Astrocyte (in vitro differentiated cells and primary cell): ENCODE data around the gene NCOA5. TPM values are rescaled to one million over a fixed set of nuclear protein-coding genes. Genes with fewer than 3 reads are reported as not detected.

ENCODE experiments used
- DNase-seq: peaks from one replicate; pipeline ENCODE4 v3.0.0-alpha.2; 2010; ENCODE audit warnings: low read depth
- FAIRE-seq: peaks from 2 replicates; lab custom pipeline; 2011; peaks lifted over from hg19 to GRCh38; lab: Jason Lieb, UNC
- H2AFZ ChIP-seq: 2 replicates; pipeline ENCODE4 v1.6.0; 2012; ENCODE audit warnings: low read depth, low read length, inconsistent platforms
- H3K27ac ChIP-seq: 2 replicates; pipeline ENCODE4 v1.5.1; 2011; ENCODE audit warnings: low read depth, low read length, inconsistent platforms
- H3K27me3 ChIP-seq: 2 replicates; pipeline ENCODE4 v1.6.0; 2011; ENCODE audit warnings: low read length, inconsistent platforms; ENCODE audit not compliant: insufficient read depth
- H3K36me3 ChIP-seq: 2 replicates; pipeline ENCODE4 v1.5.1; 2011; ENCODE audit warnings: low read length, inconsistent platforms; ENCODE audit not compliant: insufficient read depth
- H3K4me1 ChIP-seq: 2 replicates; pipeline ENCODE4 v1.5.1; 2011; ENCODE audit warnings: low read length, inconsistent platforms; ENCODE audit not compliant: insufficient read depth
- H3K4me2 ChIP-seq: 2 replicates; pipeline ENCODE4 v1.6.0; 2012; ENCODE audit warnings: low read length, inconsistent platforms
- H3K4me3 ChIP-seq: 2 replicates; pipeline ENCODE4 v1.5.1; 2011; ENCODE audit warnings: low read depth, mild to moderate bottlenecking, low read length, inconsistent platforms; ENCODE audit not compliant: insufficient read depth
- H3K79me2 ChIP-seq: 2 replicates; pipeline ENCODE4 v1.6.0; 2012; ENCODE audit warnings: mild to moderate bottlenecking, low read length, inconsistent platforms; ENCODE audit not compliant: insufficient read depth
- H3K9ac ChIP-seq: 2 replicates; pipeline ENCODE4 v1.6.0; 2012; ENCODE audit warnings: mild to moderate bottlenecking, low read length, inconsistent platforms
- H3K9me3 ChIP-seq: 2 replicates; pipeline ENCODE4 v1.5.1; 2012; ENCODE audit warnings: low read depth, mild to moderate bottlenecking, low read length, inconsistent platforms; ENCODE audit not compliant: insufficient read depth
- H4K20me1 ChIP-seq: 2 replicates; pipeline ENCODE4 v1.6.0; 2012; ENCODE audit warnings: low read length, inconsistent platforms; ENCODE audit not compliant: insufficient read depth
- H3K27ac Mint-ChIP-seq: one replicate; pipeline ENCODE4 v1.8.0; 2021; ENCODE audit warnings: mild to moderate bottlenecking, mixed read lengths; ENCODE audit not compliant: unreplicated experiment
- H3K27me3 Mint-ChIP-seq: one replicate; pipeline ENCODE4 v1.8.0; 2021; ENCODE audit warnings: low read depth, mixed read lengths; ENCODE audit not compliant: unreplicated experiment
- H3K36me3 Mint-ChIP-seq: one replicate; pipeline ENCODE4 v1.8.0; 2021; ENCODE audit warnings: low read depth, mixed read lengths; ENCODE audit not compliant: unreplicated experiment
- H3K4me1 Mint-ChIP-seq: one replicate; pipeline ENCODE4 v1.8.0; 2021; ENCODE audit warnings: low read depth, mixed read lengths; ENCODE audit not compliant: unreplicated experiment
- H3K4me3 Mint-ChIP-seq: one replicate; pipeline ENCODE4 v1.8.0; 2021; ENCODE audit warnings: mild to moderate bottlenecking, moderate library complexity, mixed read lengths; ENCODE audit not compliant: unreplicated experiment
- H3K9me3 Mint-ChIP-seq: one replicate; pipeline ENCODE4 v1.8.0; 2021; ENCODE audit warnings: mild to moderate bottlenecking, mixed read lengths; ENCODE audit not compliant: unreplicated experiment
- EZH2 ChIP-seq: IDR thresholded peaks from 2 replicates; pipeline ENCODE4 v1.6.1; 2012; ENCODE audit warnings: mild to moderate bottlenecking, low read length, inconsistent platforms; ENCODE audit not compliant: insufficient read depth
- total RNA-seq: library from RNA; stranded (reverse); gene quantifications from 2 replicates; pipeline ENCODE4 v1.2.1, GENCODE V29; 2021
- TF ChIP-seq, protein P1 (sequence below): IDR thresholded peaks from 2 replicates; pipeline ENCODE4 v1.5.1; 2011; ENCODE audit warnings: low read depth, mild to moderate bottlenecking, inconsistent platforms, low read length, moderate library complexity; ENCODE audit not compliant: insufficient read depth

Gene NCOA5
- total RNA-seq, 1 donor from 2014 or later = 20.7 TPM

DNA sequence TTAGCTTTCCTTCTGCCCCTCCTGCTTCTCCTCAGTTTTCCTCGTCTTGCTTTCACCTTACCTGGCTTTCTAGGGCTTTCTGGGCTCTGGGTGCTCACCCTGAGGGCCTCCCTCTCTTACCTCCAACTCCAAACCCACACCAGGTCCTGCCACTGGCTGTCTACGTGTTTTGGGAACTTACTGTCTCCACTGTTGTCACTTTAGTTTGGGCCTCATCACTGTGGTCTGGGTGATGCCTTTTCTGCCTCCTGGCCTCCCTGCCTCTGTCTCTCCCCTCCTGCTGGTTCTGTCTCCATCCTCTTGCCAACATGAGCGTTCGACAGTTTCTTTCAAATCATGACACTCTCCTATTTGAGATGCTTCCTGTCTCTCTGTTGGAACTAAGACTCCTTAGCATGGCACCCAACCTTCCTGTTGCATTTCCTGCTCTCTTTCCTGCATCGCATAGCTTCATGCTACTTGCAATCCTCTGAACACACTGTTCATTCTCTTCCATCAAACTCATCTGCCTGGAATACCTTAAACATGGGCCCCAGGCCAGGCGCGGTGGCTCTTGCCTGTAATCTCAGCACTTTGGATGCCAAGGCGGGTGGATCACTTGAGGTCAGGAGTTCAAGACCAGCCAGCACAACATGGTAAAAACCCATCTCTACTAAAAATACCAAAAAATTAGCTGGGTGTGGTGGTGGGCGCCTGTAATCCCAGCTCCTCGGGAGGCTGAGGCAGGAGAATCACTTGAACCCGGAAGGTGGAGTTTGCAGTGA, 33.9 kb upstream of the NCOA5 start:
- Histone ChIP-seq H3K4me2 (no peak overlapping the region), H4K20me1 (no peaks in the 10 kb centered on the region), H3K36me3 (no peaks in the 10 kb centered on the region), H3K27me3 (peaks cover 3% of the 10 kb centered on the region), H3K4me1 (peaks cover 13% of the 10 kb centered on the region), H3K4me3 (no peak overlapping the region), H3K9ac (no peak overlapping the region), H3K9me3 (no peaks in the 10 kb centered on the region), H3K27ac (no peak overlapping the region), H2AFZ (no peak overlapping the region), H3K79me2 (no peaks in the 10 kb centered on the region)
- Mint-ChIP-seq H3K9me3 (peaks cover 2% of the 10 kb centered on the region), H3K36me3 (peaks cover 2% of the 10 kb centered on the region), H3K4me3 (no peak overlapping the region), H3K27me3 (peaks cover 35% of the 10 kb centered on the region), H3K4me1 (peaks cover 20% of the 10 kb centered on the region), H3K27ac (no peak overlapping the region)
- TF ChIP-seq, protein P1, sequence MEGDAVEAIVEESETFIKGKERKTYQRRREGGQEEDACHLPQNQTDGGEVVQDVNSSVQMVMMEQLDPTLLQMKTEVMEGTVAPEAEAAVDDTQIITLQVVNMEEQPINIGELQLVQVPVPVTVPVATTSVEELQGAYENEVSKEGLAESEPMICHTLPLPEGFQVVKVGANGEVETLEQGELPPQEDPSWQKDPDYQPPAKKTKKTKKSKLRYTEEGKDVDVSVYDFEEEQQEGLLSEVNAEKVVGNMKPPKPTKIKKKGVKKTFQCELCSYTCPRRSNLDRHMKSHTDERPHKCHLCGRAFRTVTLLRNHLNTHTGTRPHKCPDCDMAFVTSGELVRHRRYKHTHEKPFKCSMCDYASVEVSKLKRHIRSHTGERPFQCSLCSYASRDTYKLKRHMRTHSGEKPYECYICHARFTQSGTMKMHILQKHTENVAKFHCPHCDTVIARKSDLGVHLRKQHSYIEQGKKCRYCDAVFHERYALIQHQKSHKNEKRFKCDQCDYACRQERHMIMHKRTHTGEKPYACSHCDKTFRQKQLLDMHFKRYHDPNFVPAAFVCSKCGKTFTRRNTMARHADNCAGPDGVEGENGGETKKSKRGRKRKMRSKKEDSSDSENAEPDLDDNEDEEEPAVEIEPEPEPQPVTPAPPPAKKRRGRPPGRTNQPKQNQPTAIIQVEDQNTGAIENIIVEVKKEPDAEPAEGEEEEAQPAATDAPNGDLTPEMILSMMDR = no peak
- no peak for TF ChIP-seq EZH2
- FAIRE-seq (no peak), DNase-seq (no peak)

DNA sequence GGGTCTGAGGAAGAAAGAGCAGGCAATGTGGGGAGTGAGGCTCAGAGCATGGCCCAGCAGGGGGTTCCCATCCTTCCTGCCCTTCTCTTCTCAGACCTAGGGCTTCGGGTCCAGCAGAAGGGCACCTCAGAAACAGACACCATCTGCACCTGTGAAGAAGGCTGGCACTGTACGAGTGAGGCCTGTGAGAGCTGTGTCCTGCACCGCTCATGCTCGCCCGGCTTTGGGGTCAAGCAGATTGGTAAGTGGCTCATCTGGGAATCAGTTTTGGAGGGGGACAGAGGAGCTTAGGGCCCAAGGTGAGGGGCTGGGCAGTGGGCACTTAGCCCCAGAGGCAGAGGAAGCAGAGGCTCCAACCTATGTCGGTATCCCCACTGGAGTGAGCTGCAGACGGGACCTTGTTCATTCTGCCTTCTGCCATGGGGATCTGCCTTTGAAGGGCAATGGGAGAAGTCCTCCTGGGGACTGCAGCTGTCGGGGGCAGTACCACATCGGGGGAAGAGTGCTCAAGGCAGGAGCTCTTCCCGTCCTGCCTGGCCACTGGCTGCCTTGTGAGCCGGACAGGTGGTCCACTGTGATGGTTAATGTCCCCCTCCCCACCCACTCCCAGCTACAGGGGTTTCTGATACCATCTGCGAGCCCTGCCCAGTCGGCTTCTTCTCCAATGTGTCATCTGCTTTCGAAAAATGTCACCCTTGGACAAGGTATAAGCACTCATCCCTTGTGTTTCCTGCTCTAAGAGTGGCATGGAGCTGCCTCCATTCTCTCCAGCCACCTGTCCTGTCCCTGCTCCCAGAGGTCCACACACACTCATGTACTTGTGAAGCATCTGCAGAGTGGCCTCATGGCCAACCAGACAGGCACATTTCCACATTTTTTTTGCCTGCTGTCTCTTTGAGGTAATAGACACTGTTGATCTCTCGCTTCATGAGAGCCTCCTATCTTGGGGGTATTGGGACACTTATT, 33.0 kb upstream of the NCOA5 start:
- H3K27me3 ChIP-seq = no peaks in the 10 kb centered on the region
- H3K9me3 ChIP-seq = no peaks in the 10 kb centered on the region
- H3K79me2 ChIP-seq = no peaks in the 10 kb centered on the region
- Mint-ChIP-seq H3K4me3 (no peak overlapping the region), H3K36me3 (peaks cover 2% of the 10 kb centered on the region), H3K27ac (no peak overlapping the region), H3K27me3 (peaks cover 32% of the 10 kb centered on the region), H3K9me3 (peaks cover 2% of the 10 kb centered on the region), H3K4me1 (peaks cover 20% of the 10 kb centered on the region)
- no peak for FAIRE-seq
- no peak overlapping the region for H3K4me3 ChIP-seq
- no peak overlapping the region for H3K9ac ChIP-seq
- H3K4me1 ChIP-seq = peaks cover 17% of the 10 kb centered on the region
- H2AFZ ChIP-seq = no peak overlapping the region
- H4K20me1 ChIP-seq = no peaks in the 10 kb centered on the region
- no peak overlapping the region for H3K27ac ChIP-seq
- no peak for TF ChIP-seq EZH2
- TF ChIP-seq, protein P1 = no peak
- no peak for DNase-seq
- H3K36me3 ChIP-seq = no peaks in the 10 kb centered on the region
- peak overlapping the region; percentile 61 for H3K4me2 ChIP-seq
